WERI-Rb-1 (cell line): ENCODE data around the gene HYDIN.

Experiments
- DNase-seq: peaks from one replicate; pipeline ENCODE4 v3.0.0-alpha.2; 2020
- H3K27ac ChIP-seq: fragments of 250-450 bp; sonication (Bioruptor Pico); 2 replicates; pipeline ENCODE4 v1.5.1; 2020; ENCODE audit warnings: mild to moderate bottlenecking, moderate library complexity
- H3K27me3 ChIP-seq: fragments of 250-450 bp; sonication (Bioruptor Pico); 2 replicates; pipeline ENCODE4 v1.5.1; 2021; ENCODE audit warnings: mild to moderate bottlenecking, low read depth, moderate library complexity; ENCODE audit not compliant: insufficient read depth, severe bottlenecking
- H3K36me3 ChIP-seq: fragments of 250-450 bp; sonication (Bioruptor Pico); 2 replicates; pipeline ENCODE4 v1.5.1; 2020; ENCODE audit warnings: mild to moderate bottlenecking, moderate library complexity
- H3K4me3 ChIP-seq: 2 replicates; pipeline ENCODE4 v1.5.1; 2011; ENCODE audit warnings: low read depth, mild to moderate bottlenecking, control low read depth, low read length
- H3K9me3 ChIP-seq: fragments of 250-450 bp; sonication (Bioruptor Pico); 2 replicates; pipeline ENCODE4 v1.5.1; 2021; ENCODE audit warnings: mild to moderate bottlenecking, moderate library complexity; ENCODE audit not compliant: severe bottlenecking
- CTCF ChIP-seq: IDR thresholded peaks from 2 replicates; pipeline ENCODE4 v1.5.1; 2011; ENCODE audit warnings: low read depth, mild to moderate bottlenecking, control low read depth, inconsistent platforms, low read length

Gene HYDIN

GRCh38 chr16:71262391-71262790 is 31.9 kb upstream of the HYDIN start:
- no peak for TF ChIP-seq CTCF
- no peak for DNase-seq
- H3K27ac ChIP-seq = no peak overlapping the region
- H3K4me3 ChIP-seq = no peak overlapping the region
- H3K9me3 ChIP-seq = no peaks in the 10 kb centered on the region
- H3K27me3 ChIP-seq = no peaks in the 10 kb centered on the region
- H3K36me3 ChIP-seq = no peaks in the 10 kb centered on the region

GRCh38 chr16:71260995-71261394 is 30.5 kb upstream of the HYDIN start:
- Histone ChIP-seq H3K4me3 (no peak overlapping the region), H3K27me3 (no peaks in the 10 kb centered on the region), H3K36me3 (no peaks in the 10 kb centered on the region), H3K27ac (no peak overlapping the region), H3K9me3 (no peaks in the 10 kb centered on the region)
- DNase-seq = no peak
- TF ChIP-seq CTCF = no peak

DNA sequence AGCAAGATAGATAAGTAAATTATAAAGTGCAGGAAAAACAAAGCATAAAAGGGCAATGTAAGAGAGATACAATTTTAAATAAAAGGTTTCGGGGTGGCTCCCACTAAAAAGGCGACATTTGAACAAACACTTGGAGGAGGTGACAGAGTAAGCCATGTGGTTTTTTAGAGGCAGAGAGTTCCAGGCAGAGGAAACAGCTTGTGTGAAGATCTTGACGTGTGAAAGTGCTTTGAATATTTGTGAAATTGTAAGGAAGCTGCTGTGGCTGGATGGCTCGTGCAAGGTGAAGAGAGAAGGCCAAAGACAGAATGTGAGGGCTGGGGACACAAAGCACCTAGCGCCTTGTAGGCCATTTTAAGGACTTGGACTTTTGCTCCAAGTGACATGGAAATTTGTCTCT is 28.6 kb upstream of the HYDIN start:
- Histone ChIP-seq H3K36me3 (no peaks in the 10 kb centered on the region), H3K4me3 (no peak overlapping the region), H3K27ac (no peak overlapping the region), H3K9me3 (no peaks in the 10 kb centered on the region), H3K27me3 (no peaks in the 10 kb centered on the region)
- DNase-seq = no peak
- no peak for TF ChIP-seq CTCF

DNA sequence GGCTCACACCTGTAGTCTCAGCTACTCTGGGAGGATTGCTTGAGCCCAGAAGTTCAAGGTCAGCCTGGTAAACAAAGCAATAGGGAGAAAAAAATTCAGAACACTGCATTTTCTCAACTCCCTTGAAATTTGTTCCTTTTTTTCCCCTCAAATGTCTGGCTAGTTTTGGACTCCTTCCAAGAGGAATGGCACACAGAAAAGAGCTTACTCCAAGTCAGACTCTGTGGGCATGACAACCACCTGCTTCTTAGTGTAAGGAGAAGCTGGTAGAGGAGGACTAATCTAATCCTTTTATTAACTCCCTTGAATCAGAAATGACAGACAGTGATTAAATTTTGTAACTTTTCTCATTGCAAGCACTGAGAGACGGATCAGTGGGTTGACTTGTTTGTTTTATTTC is 27.9 kb upstream of the HYDIN start:
- no peak for DNase-seq
- Histone ChIP-seq H3K4me3 (no peak overlapping the region), H3K36me3 (no peaks in the 10 kb centered on the region), H3K27me3 (no peaks in the 10 kb centered on the region), H3K27ac (no peak overlapping the region), H3K9me3 (no peaks in the 10 kb centered on the region)
- TF ChIP-seq CTCF = no peak

GRCh38 chr16:71257768-71258167 is 27.2 kb upstream of the HYDIN start:
- no peak for TF ChIP-seq CTCF
- Histone ChIP-seq H3K27ac (no peak overlapping the region), H3K9me3 (no peaks in the 10 kb centered on the region), H3K27me3 (no peaks in the 10 kb centered on the region), H3K36me3 (no peaks in the 10 kb centered on the region), H3K4me3 (no peak overlapping the region)
- no peak for DNase-seq

- TF ChIP-seq CTCF = no peak
- no peak overlapping the region for H3K4me3 ChIP-seq
- H3K27me3 ChIP-seq = no peaks in the 10 kb centered on the region
- peak overlapping the region; percentile 59 for H3K27ac ChIP-seq
- no peaks in the 10 kb centered on the region for H3K9me3 ChIP-seq
- peak; percentile 67 for DNase-seq
- H3K36me3 ChIP-seq = no peaks in the 10 kb centered on the region
These were observed 25.2 kb upstream of the HYDIN start for GRCh38 chr16:71255721-71256120.
